Hepatocyte (in vitro differentiated cells): ENCODE results near the gene LEFTY2.

Experiments
- CTCF ChIP-seq: fragments of 200-600 bp; sonication (generic); IDR thresholded peaks from 2 replicates; pipeline ENCODE4 v1.5.1; 2016; ENCODE audit warnings: antibody characterized with exemption, mild to moderate bottlenecking; ENCODE audit not compliant: poor library complexity
- EZH2 ChIP-seq: fragments of 200-600 bp; sonication (generic); IDR thresholded peaks from 2 replicates; pipeline ENCODE4 v1.6.1; 2016; ENCODE audit warnings: antibody characterized with exemption, mild to moderate bottlenecking, borderline replicate concordance
- EZH2phosphoT487 ChIP-seq: fragments of 200-600 bp; sonication (generic); IDR thresholded peaks from one replicate; pipeline ENCODE4 v1.6.1; 2018; ENCODE audit warnings: antibody characterized with exemption, mild to moderate bottlenecking, low read depth, moderate library complexity; ENCODE audit not compliant: unreplicated experiment, severe bottlenecking

DNA sequence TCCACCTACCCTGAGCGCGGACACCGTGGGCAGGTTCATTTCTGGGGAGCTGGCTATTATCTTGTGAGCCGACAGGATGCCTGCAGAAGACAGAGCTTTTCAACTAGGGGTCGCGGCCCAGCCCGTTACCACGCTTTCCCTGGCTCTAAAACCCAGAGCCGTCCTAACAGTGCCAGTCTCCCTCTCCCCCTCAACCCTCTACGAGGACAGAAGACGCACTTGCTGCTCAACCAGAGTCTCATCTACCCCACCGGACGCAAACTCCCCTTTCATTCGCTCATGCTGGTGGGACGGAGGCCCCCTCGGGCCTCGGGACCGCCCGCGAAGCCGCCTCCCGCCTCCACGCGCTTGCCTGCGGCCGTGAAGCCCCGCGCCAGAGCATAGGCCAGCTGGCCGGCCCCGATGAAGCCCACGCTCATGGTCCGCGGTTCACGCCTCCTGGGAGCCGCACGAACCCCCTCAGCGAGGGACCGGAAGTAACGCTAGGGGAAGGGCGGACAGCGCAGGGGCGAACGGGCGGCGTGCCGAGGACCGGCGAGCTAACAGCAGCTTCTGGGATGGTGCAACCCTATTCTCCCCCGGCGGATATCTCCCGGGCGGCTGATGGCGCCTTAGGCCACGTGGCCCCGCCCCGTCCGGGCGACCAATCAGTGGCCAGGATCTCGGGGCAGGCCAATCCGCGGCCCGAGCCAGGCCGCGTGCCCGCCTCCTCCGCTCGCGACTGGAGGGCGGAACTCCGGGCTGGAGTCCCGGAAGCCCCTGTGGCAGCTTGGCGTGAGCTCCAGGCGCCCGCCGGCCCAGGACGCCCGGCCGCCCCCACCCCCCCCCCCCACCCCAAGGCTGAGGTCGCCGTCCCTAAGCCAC, 17.1 kb downstream of the LEFTY2 start, which contains the start of gene PYCR2:
- no peak for TF ChIP-seq EZH2
- TF ChIP-seq CTCF, result peak; percentile 3
- TF ChIP-seq EZH2phosphoT487, result no peak
